ENCODE data around the gene DSCAML1. TPM values are rescaled to one million over a fixed set of nuclear protein-coding genes. Genes with fewer than 3 reads are reported as not detected.

DSCAML1 gene
- total RNA-seq, 1 experiment from 2014 or later: not detected

GRCh38 chr11:117392979-117393378 is 404.0 kb downstream of the DSCAML1 start:
- Histone ChIP-seq H3K4me2 (ENCODE audit: low read length) (no peak overlapping the region), H3K4me1 (ENCODE audit: control insufficient read depth in 1 of 2, insufficient read depth in 2 of 2, low read length in 2 of 2) (peaks cover 0 to 7% of the 10 kb centered on the region in 2 experiments; a peak in 2 of 4 replicates), H3K27me3 (ENCODE audit: insufficient read depth, low read length) (no peaks in the 10 kb centered on the region), H4K20me1 (ENCODE audit: insufficient read depth) (no peaks in the 10 kb centered on the region), H3K27ac (ENCODE audit: low read depth, low read length) (no peak overlapping the region), H3K4me3 (replicated peaks in 1 of 2; ENCODE audit: low read depth in 1 of 2, low read length in 2 of 2) (no peak overlapping the region), H3K9ac (ENCODE audit: low read length) (no peak overlapping the region), H3K36me3 (ENCODE audit: control insufficient read depth in 1 of 2, insufficient read depth in 2 of 2, low read length in 2 of 2) (peaks cover 10 to 11% of the 10 kb centered on the region in 2 experiments), H3K9me2 (ENCODE audit: insufficient read depth) (no peaks in the 10 kb centered on the region), H3K79me2 (ENCODE audit: insufficient read depth, low read length) (no peaks in the 10 kb centered on the region), H3K9me3 (ENCODE audit: control insufficient read depth in 1 of 2, insufficient read depth in 1 of 2, low read depth in 1 of 2, low read length in 2 of 2) (no peaks in the 10 kb centered on the region), H2AFZ (ENCODE audit: low read depth, low read length, poor library complexity, severe bottlenecking) (no peak overlapping the region)
- BruUV-seq (replicated peaks): no TSS peak
- no peak for DNase-seq (ENCODE audit: low read depth, low spot score)
- intact Hi-C loops (cut with micrococcal nuclease): no loop called here
- ChIA-PET RAD21 (ENCODE audit: low non-redundant PET in 1 of 2, low total read pairs in 2 of 2, uncharacterized antibody in 2 of 2, unreplicated experiment in 2 of 2) (no interaction called here), CTCF (no interaction called here), POLR2A (no interaction called here)
- TF ChIP-seq SP1 (IDR thresholded peaks at IDR 0.05; ENCODE audit: low read depth): no peak
- TF ChIP-seq EZH2 (IDR thresholded peaks at IDR 0.05): no peak
- no peak for ATAC-seq

- CTCF ChIA-PET: no interaction called here
- RAD21 ChIA-PET (ENCODE audit: low non-redundant PET in 1 of 2, low total read pairs in 2 of 2, uncharacterized antibody in 2 of 2, unreplicated experiment in 2 of 2): no interaction called here
- no peaks in the 10 kb centered on the region for H3K9me3 ChIP-seq (ENCODE audit: control insufficient read depth in 1 of 2, insufficient read depth in 1 of 2, low read depth in 1 of 2, low read length in 2 of 2)
- peaks cover 7 to 16% of the 10 kb centered on the region in 2 experiments for H3K36me3 ChIP-seq (ENCODE audit: control insufficient read depth in 1 of 2, insufficient read depth in 2 of 2, low read length in 2 of 2)
- no peak for ATAC-seq
- TF ChIP-seq ZBTB33 (IDR thresholded peaks at IDR 0.05; ENCODE audit: extremely low read depth, insufficient replicate concordance, low read length) (no peak), EZH2 (IDR thresholded peaks at IDR 0.05) (no peak), ZNF274 (IDR thresholded peaks at IDR 0.05; ENCODE audit: low read depth, low read length) (no peak), EZH2phosphoT487 (IDR thresholded peaks at IDR 0.05; ENCODE audit: borderline replicate concordance) (no peak), POLR2A (IDR thresholded peaks at IDR 0.05; ENCODE audit: borderline replicate concordance, extremely low read depth, insufficient read depth, insufficient read length) (no peak), SP1 (IDR thresholded peaks at IDR 0.05; ENCODE audit: low read depth) (no peak), TCF7L2 (IDR thresholded peaks at IDR 0.05; ENCODE audit: borderline replicate concordance, extremely low read depth, insufficient read depth, insufficient read length) (no peak), FOSL1 (IDR thresholded peaks at IDR 0.05; ENCODE audit: low read depth) (no peak), POLR2AphosphoS5 (IDR thresholded peaks at IDR 0.05; ENCODE audit: low read depth, low read length) (no peak), RAD21 (IDR thresholded peaks at IDR 0.05; ENCODE audit: low read depth) (no peak), MAX (IDR thresholded peaks at IDR 0.05) (no peak), SRF (IDR thresholded peaks at IDR 0.05; ENCODE audit: low read depth) (no peak), ZFX (IDR thresholded peaks at IDR 0.05) (no peak)
- H3K9me2 ChIP-seq (ENCODE audit: insufficient read depth): no peaks in the 10 kb centered on the region
- no peak overlapping the region for H3K4me2 ChIP-seq (ENCODE audit: low read length)
- no peak overlapping the region for H2AFZ ChIP-seq (ENCODE audit: low read depth, low read length, poor library complexity, severe bottlenecking)
- no peaks in the 10 kb centered on the region for H4K20me1 ChIP-seq (ENCODE audit: insufficient read depth)
- H3K9ac ChIP-seq (ENCODE audit: low read length): no peak overlapping the region
- no peak overlapping the region for H3K27ac ChIP-seq (ENCODE audit: low read depth, low read length)
- no peaks in the 10 kb centered on the region for H3K27me3 ChIP-seq (ENCODE audit: insufficient read depth, low read length)
- intact Hi-C loops (cut with micrococcal nuclease): no loop called here
- POLR2A ChIA-PET: no interaction called here
- no peaks in the 10 kb centered on the region for H3K79me2 ChIP-seq (ENCODE audit: insufficient read depth, low read length)
- no peak overlapping the region for H3K4me3 ChIP-seq (replicated peaks in 1 of 2; ENCODE audit: low read depth in 1 of 2, low read length in 2 of 2)
- H3K4me1 ChIP-seq (ENCODE audit: control insufficient read depth in 1 of 2, insufficient read depth in 2 of 2, low read length in 2 of 2): peaks cover 0 to 7% of the 10 kb centered on the region in 2 experiments; a peak in 2 of 4 replicates
- DNase-seq (ENCODE audit: low read depth, low spot score): no peak
- BruUV-seq (replicated peaks): no TSS peak
These were observed 404.9 kb downstream of the DSCAML1 start for GRCh38 chr11:117392001-117392690.

Data from HCT116 (cell line).